CD4-positive, alpha-beta T cell treated with Interleukin-2 at 100 ng/mL for 4 hours (primary cell): ENCODE data around the gene LSAMP.
"Not testable (repeated sequence)": the region's sequence is repeated elsewhere in the genome, so short reads cannot be mapped to it uniquely, and the experiment has no call there.

Experiments used
- DNase-seq: peaks from one replicate; pipeline ENCODE4 v3.0.0-alpha.2; 2020; ENCODE audit warnings: low spot score

The LSAMP gene

DNA sequence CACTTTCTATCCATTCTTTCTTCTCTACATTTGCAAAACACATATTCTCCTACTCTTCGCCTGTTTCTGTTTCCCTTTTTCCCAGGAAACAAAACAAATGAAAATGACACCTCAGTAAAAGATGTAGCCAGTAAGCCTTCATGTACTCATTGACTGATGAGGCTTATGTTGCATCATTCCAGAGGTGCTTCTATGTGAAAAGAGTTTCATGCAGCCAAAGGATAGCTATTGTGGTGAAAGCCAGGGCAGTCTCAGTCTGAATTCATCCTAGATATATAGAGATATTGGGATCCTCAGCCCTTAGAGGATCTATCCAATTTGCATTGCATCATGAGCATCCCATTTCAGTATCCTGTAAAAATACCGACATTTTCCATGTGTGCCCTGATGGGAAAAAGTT lies 554.7 kb downstream of the LSAMP start:
- DNase-seq, result no peak

DNA sequence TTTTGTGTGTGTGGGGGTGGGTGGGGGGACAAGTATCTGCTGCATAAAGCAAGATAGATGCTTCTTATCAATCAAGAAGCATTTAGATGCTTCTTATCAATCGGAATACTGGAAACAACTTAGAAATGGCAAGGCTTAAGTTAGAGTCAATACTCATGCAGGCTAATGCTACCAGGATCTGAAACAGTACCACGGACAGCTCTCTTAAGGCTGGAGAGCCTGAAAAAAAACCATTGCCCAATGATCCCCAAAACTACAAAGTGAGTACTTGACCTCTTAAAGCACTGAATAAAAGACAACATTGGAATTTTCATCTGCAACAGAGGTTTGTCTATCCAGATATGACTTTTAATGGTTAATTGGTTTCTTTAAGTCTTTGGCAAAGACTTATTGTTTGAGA lies 559.7 kb downstream of the LSAMP start:
- no peak for DNase-seq

DNA sequence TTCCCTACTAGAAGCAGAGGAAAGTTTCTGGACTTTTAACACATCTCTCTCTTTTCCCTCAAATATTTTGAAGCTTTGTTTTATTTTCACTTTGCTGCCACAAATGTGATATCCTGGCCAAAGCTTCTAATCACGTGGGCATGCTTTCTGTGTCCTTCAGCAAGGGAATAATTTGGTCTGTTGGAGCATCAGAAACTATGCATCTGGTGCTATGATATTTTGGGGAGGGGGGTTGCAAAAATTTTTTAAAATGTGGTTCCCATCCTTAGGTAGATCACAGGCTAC lies 567.7 kb downstream of the LSAMP start:
- no peak for DNase-seq

DNA sequence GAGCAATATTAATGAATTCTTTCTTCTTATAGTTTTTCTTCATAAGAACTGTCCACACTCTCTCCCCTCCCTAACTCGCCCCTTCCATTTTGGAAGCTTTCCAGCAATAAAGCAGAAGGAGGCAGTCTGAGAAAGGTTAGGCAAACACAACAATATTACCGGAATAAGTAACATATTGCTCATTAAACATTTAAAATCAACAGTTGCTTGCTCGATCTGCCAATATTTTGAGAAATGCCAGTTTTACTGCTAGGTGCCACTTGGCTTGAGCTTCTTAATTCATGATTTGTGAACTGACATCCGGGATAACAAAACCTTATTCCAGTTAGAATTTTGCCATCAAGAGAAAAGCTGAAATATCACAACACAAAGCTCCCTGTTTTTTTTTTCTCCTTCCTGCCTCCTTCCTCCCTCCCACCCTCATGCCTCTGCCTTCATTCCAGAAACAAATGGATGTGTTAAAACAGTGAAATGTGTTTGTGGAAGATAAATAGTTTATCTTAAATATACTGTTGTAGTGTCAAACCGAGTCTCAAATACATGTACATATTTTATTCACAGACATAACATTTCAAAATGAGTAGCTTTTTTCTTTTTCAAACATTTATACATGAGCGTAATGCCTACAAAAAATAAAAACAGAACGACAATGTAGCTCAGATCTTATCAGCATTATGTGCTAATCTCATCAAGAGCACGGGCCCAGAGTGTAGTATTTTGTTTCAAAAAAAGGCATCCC lies 568.2 kb downstream of the LSAMP start:
- no peak for DNase-seq

DNA sequence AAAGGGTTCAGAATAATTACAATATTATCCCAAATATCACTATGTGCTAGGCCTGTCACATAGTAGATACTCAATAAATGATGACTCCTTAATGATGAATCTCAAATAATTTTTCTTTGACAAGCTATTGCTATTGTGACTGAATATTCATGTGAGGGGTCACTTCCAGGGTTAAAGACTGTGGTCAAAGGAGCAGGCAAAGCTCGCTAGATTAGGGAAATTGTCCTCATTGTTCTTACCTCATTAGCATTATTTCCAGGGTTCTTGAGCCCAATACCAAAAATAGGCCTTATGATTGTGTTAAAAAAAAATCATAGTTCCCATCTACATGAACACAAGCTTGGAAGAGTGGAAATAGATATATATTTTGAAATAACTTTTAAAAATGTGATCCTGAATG lies 569.8 kb downstream of the LSAMP start:
- DNase-seq, result no peak

DNA sequence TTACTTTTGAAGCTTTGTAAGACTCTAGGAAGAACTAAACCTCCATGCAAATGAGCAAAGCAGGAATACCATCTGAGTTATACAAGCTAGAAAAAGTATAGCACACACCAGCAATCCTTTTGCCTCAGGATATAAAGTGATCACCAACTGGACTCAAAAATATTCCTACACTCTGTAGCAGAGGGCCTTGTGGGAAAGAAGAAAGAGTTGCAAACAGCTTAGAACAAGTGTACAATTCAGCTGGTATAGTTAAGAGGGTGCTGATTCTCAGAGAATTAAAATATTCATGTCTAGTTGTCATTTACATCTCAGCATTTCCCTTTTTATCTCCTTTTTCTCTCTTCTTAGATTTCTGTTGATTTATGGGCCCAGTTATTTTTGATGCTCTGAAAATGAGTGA lies 573.6 kb downstream of the LSAMP start:
- no peak for DNase-seq

DNA sequence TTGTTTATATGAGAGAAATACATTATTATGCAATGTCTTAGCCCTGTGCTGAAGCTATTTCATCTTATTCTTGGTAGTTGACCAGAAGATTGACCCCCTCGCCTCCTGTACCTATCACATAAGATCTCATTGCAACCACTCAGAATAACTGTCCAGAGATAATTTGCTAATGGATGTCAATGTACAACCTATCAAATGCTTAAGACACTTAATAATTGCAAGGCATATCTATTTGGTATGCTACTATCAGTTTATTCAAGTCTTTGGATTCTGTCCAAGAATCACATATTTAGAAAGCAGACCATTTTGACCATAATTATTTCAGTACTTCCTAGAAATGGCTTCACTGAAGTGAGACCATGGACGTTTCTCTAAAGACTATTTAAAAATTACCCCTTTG lies 580.4 kb downstream of the LSAMP start:
- no peak for DNase-seq

DNA sequence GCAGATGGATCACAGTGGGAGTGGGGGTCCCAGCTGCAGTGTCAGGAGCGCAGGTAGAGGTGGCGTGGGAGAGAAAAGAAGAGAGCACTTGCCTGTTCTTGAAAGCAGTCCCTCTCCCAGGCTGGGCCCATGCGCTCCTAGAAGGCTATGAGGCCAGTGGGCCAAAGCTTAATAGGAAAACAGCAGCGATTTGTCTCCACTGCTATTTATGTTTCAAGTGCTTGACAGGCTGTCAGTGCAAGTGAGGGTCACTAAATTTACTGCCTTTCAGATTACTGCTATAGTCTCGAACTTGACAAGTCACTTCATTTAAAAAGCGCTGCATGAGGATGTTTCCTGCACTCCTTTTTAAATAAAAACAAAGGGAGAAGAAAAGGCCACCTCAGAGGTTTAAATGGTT lies 582.4 kb downstream of the LSAMP start:
- no peak for DNase-seq

DNA sequence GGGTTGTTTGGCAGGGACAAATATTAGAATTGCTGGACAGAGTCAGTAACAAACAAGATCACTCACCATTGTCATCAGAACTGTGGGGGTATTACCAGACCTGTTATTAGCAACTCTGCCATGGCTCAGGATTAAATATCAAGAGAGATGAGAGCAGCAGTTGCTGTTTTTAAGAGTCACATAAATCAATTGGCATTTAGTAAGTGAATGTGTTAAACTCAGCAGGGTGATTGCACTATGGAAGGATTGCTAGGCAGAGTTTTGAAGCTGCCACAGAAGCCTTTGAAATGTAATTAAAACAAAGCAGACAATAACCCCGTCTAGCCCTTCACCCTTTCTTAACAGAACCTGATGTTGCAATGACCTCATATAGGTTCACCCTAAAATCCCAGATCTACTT lies 583.2 kb downstream of the LSAMP start:
- no peak for DNase-seq

DNA sequence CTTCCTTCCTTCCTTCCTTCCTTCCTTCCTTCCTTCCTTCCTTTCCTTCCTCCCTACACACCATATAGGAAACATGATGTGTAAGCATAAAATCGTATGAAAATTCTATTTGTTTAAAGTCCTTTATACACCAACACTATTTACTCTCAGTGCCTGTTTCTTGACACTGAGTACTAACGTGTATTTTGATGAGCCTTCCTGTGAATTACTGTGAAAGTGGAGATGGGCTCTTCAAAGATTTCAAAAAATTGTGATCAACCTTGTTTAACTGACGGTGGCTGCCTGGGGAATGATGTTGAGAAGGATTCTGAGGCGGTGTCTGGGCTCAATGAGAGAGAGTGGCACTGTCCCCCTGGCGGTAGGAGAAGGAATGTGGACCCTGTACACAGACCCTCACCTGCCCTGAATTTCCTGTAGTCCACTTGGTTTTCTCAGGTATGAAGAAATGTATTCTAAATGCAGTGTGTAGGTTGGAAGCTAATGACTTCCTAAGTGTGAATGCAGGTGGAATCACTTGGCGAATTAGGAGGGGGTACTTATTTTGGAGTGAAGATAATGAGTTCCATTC lies 584.0 kb downstream of the LSAMP start:
- DNase-seq, result no peak

DNA sequence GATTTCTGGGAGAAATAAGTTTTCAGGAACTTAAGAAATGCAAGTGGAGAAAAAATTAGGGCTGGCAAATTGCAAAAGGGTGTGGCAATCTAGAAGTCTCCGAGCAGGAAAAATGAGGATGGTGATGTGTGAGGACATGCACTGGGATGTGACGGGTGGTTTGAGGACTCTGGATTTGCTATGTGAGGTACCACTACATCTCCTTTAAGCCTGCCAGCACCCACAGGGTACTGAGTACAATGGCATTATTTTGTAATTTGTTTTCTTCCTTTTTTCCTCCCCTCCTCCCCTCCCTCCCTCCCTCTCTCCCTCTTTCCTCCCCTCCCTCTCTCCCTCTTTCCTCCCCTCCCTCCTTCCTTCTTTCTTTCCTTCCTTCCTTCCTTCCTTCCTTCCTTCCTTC lies 584.5 kb downstream of the LSAMP start:
- DNase-seq, result no peak

DNA sequence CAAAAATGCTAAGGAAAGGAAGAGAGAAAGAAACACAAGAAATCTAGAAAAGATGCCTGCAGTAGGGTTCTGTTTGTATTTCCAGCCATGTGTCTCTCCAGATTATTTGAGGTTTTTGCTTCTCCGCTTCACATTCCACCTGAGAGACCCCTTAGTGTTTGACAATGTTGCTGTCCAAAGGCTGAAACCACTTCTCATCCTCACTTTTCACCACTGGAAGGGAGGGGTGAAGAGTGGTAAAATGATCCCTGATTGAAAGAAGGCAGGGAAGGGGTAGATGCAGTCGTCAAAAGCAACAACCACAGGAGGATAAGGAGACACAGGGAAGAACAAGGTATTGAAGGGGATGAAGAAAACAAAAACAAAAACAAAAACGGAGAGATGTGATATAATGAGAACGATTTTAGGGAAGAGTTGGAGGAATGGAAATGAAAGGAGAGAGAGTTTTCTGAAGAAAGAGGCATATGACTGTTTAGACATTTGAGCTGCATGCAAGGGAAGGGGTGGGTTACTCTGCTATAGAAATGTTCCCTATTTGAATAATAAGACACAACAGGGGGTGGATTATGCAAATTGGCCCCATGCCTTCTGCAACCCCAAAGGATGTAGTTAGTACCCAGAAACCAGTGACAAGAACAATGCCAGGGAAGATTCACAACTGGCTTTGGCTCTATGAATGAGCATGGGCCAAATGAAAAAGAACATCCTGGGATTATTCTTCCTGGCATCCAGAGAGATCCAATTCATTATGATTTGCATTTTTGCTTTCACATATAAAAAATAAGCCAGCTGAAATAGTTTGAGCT lies 586.1 kb downstream of the LSAMP start:
- DNase-seq, result no peak

DNA sequence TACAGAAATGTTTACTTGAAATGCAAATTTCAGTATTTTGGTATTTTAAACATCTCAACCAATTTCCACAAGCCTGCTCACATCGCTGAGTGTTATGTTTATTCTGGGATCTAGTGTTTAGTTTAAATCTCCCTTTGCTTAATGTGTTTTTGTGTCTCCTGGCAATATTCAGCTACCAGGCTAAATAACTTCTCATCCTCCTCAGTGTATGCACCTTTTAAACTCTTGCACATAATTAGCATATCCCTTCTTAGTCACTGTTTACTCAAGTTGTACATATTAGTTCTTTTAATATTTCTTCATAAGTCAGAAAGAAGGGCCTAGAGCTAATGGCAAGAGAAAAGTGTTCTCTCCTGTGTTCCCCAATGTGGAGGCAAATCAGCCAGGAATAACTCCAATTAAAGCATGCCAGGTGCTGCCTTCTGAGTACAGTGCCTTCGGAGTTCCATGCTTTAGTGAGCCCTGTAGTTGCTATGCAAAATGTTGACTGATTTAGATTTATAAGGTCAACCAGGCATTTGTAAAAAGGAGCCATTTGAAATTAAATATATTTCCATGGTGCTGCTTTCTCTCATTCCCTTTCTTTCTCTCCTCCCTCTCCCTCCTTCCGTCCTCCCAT lies 587.7 kb downstream of the LSAMP start:
- no peak for DNase-seq

DNA sequence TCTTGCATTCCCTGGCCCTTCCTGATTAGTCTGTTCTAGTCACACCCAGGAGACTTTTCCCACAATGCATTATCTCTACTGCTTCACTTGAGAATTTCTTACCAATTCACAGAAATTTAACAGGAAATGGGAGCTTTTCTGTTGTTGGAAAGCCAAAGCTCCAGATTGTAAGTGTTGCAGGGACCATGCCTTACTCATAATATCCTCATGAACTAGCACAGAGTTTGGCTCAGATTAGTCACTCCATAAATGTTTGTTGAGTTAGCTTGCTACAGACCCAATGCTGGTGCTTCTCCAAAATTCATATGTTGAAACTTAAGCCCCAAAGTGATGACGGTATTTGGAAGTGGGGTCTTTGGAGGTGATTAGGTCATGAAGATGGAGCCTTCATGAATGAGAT lies 589.4 kb downstream of the LSAMP start:
- no peak for DNase-seq

DNA sequence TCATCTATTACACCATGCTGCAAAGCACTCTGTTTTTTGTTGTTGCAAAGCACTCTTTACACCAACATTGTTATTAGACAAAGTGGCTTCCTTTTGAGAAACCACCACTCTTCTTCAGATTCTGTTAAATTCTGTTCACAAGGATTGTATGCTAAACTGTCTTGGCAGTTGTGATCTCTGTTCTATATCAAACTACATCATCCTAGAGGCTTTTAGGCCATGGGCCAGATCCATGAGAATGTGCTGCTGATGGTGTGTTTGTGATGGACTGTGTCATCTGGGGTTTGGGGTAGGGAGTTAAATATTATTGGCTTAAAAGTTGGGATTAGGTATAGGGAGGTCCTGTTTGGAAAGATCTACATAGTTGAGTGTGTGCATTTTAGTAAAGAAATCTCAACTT lies 592.2 kb downstream of the LSAMP start:
- DNase-seq, result no peak

DNA sequence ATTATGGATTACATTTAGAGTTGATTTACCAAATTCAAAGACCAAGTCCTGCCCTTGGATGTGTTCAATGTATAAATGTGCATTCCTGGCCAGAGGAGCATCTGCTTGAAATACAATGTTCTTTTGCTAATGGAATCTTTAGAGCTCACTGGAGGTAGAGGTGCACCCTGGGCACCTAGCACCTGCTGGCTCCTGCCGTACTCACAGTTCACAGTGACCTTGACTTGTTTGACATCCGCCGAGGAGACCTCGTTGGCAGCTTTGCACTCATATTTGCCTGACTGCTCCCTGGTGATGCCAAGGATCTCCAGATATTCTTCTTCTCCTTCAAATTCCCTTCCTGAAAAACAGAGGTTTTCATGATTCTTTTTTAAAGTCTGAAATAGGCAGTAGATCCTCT lies 593.0 kb downstream of the LSAMP start:
- DNase-seq, result no peak

DNA sequence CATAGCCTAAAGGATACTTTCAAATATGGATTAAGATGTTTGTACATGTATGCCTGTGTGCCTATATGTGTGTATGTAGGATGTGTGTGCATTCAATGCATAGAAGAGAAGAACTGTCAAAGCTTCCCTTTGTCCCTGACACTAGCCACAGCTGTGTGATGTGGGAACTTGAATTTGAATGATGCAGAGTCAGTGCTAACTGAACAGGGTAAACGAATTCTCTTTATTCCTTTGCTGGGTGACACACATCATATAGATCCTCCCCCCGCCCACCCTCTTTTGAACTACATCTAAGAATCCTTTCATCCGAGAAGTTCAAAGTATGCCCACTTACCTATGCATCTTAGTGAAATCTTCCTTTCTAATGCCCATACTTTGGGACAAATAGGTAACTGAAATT lies 593.7 kb downstream of the LSAMP start:
- DNase-seq, result no peak

DNA sequence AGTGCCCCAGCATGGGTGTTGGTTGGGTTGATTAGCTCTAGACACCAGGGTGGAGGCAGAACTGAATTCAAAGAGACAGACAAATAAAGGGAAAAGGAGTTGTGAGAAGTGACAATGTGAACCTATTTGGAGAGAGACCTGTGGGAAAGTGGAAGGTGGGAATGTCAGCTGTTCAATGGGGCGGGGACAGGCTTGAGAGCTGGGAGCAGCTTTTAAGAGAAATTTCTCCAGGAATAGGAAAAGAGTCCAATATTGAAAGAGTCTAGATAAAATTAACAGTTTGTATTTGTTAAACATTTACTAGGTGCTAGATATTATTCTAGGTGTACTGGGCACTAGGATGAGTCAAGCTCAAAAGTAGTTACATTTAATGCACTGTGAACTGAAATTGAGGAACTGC lies 596.6 kb downstream of the LSAMP start:
- no peak for DNase-seq

DNA sequence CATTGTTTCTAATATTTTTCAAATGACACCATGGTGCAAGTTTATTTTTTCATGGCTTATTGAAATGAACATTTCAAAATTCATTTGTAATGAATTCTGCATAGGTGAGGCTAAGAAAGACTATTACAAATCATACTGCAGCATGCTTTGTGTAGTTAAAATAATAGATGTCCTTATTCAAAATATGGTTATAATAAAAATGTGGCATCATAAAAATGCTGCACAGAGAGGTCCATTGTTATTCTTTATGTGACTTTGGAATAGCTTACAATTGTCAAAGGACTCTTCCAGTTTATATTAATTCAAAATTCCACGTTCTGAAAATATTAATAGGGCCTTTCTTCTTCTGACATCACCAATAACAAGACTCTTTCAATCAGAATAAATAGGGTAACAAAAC lies 599.3 kb downstream of the LSAMP start:
- no peak for DNase-seq

DNA sequence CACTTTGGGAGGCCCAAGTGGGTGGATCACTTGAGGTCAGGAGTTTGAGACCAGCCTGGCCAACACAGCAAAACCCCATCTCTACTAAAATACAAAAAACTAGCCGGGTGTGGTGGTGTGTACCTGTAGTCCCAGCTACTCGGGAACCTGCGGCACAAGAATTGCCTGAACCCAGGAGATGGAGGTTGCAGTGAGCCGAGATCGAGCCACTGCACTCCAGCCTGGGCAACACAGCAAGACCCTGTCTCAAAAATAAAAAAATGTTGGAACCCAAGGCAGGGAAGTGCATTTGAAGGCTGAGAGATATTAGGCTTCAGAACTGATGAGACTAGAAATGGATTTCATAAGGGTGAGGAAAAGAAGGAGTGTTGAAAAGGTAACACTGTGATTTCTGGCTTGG lies 600.6 kb downstream of the LSAMP start:
- DNase-seq, result not testable (repeated sequence)

DNA sequence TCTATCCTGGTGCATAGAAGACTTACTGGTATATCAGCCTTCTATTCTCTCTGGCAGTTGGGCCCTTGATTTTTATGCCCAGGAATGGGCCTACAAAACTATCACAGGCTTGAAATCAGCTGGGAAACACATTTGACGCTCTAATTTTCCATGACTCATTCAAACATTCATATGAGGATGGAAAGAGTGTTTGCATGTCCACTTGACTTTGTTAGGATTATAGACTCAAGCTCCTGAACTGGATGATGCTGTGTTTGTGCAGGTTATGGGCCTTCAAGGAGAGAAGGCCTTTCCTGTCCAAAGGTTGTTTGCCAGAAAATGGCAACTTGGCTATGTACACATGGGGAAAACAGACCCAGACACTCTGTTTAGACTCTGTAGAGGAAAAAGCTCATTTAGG lies 602.1 kb downstream of the LSAMP start:
- no peak for DNase-seq

DNA sequence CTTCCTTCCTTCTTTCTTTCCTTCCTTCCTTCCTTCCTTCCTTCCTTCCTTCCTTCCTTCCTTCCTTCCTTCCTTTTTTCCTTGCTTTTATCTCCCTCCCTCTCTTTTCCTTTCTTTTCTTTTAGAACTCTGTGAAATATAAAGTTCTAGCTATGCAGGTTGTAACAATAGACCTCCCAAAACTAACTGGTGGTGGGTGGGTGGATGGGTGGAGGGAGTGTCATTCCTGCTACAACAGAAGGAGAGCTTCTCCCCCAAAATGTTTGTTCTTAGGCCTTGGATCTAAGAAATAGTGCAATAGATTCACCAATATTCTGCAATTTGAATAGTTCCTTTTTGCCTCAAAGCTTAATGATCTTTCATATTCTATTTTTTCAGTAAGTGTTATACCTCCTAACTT lies 606.0 kb downstream of the LSAMP start:
- no peak for DNase-seq

DNA sequence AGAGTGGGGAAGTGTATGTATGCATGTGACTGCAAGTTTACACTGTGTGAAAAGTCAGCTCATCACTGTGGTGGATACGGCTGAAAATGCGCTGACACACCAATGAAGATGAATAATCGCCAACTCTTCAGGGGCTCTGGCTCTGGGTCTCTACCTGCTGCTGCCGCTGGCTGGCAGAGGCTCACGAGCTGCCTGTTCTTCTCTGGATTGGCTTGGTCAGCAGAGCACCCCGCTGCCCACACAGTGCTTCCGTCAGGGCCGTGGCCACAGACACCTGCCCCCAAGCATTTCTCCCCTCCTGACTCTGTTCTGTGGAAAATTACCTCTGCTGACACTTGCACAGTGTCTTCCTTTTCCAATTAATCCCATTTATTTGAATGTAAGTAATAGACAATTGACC lies 606.5 kb downstream of the LSAMP start:
- DNase-seq, result no peak
